Smooth muscle cell (in vitro differentiated cells): ENCODE results near the gene FBXO44. TPM values are rescaled to one million over a fixed set of nuclear protein-coding genes. Genes with fewer than 3 reads are reported as not detected.
"Not testable (repeated sequence)": the region's sequence is repeated elsewhere in the genome, so short reads cannot be mapped to it uniquely, and the experiment has no call there.

Experiments used
- DNase-seq: peaks from one replicate; lab custom pipeline; 2025; ENCODE audit not compliant: unreplicated experiment; lab: John Stamatoyannopoulos, UW
- H2AFZ ChIP-seq: fragments of 200-600 bp; sonication (generic); 2 replicates; pipeline ENCODE4 v1.6.0; 2016; ENCODE audit warnings: antibody characterized with exemption, low read depth, mild to moderate bottlenecking
- H3F3A ChIP-seq: fragments of 200-600 bp; sonication (generic); 2 replicates; pipeline ENCODE4 v1.6.0; 2017; ENCODE audit warnings: antibody characterized with exemption, low read depth
- H3K27ac ChIP-seq: fragments of 200-600 bp; sonication (generic); 2 replicates; pipeline ENCODE4 v1.5.1; 2016; ENCODE audit warnings: low read depth, mild to moderate bottlenecking
- H3K27me3 ChIP-seq: fragments of 200-600 bp; sonication (generic); 2 replicates; pipeline ENCODE4 v1.6.1; 2016; ENCODE audit warnings: low read depth, mild to moderate bottlenecking
- H3K36me3 ChIP-seq: fragments of 200-600 bp; sonication (generic); 2 replicates; pipeline ENCODE4 v1.5.1; 2016; ENCODE audit warnings: low read depth
- H3K4me1 ChIP-seq: fragments of 200-600 bp; sonication (generic); 2 replicates; pipeline ENCODE4 v1.5.1; 2016; ENCODE audit warnings: low read depth
- H3K4me2 ChIP-seq: fragments of 200-600 bp; sonication (generic); 2 replicates; pipeline ENCODE4 v1.6.0; 2016; ENCODE audit warnings: mild to moderate bottlenecking
- H3K4me3 ChIP-seq: fragments of 200-600 bp; sonication (generic); 2 replicates; pipeline ENCODE4 v1.5.1; 2016; ENCODE audit warnings: mild to moderate bottlenecking
- H3K79me2 ChIP-seq: fragments of 200-600 bp; sonication (generic); 2 replicates; pipeline ENCODE4 v1.6.0; 2016; ENCODE audit warnings: low read depth, mild to moderate bottlenecking
- H3K9ac ChIP-seq: fragments of 200-600 bp; sonication (generic); 2 replicates; pipeline ENCODE4 v1.6.0; 2016; ENCODE audit warnings: low read depth
- H3K9me3 ChIP-seq: fragments of 200-600 bp; sonication (generic); replicated peaks from 2 replicates; pipeline ENCODE4 v1.5.1; 2016; ENCODE audit warnings: low read depth
- H4K20me1 ChIP-seq: fragments of 200-600 bp; sonication (generic); 2 replicates; pipeline ENCODE4 v1.6.0; 2016; ENCODE audit warnings: low read depth
- CTCF ChIP-seq: fragments of 200-600 bp; sonication (generic); IDR thresholded peaks from 2 replicates; pipeline ENCODE4 v1.5.1; 2017; ENCODE audit warnings: borderline replicate concordance, mild to moderate bottlenecking, antibody characterized with exemption; ENCODE audit not compliant: insufficient read depth, poor library complexity, severe bottlenecking
- WGBS: methylation state at CpG from one replicate; pipeline ENCODE4 v1.1.7; 2016; ENCODE audit warnings: low lambda C conversion rate; 5-methylcytosine and 5-hydroxymethylcytosine counted together
- polyA plus RNA-seq: library from polyadenylated mRNA; unstranded; fragments of >200 nt; fragmentation: Nextera tagmentation; extraction: Ambion mirVana; gene quantifications from 2 replicates; pipeline ENCODE4 v1.2.1, GENCODE V29; 2016
- total RNA-seq: library from RNA; depleted of rRNA; stranded (reverse); fragments of >200 nt; gene quantifications from 2 replicates; pipeline ENCODE4 v1.2.3, GENCODE V29; 2014

Gene FBXO44
- total and polyA plus RNA-seq, 2 experiments from 2014 or later, result 9.0 to 16.2 TPM

- WGBS, result 80% methylated on average over 5 of the region's 5 CpGs
- H3K4me2 ChIP-seq, result no peak overlapping the region
- H3K36me3 ChIP-seq, result no peaks in the 10 kb centered on the region
- H2AFZ ChIP-seq, result no peak overlapping the region
- H3K9me3 ChIP-seq, result no peaks in the 10 kb centered on the region
- H3F3A ChIP-seq, result no peaks in the 10 kb centered on the region
- H3K27me3 ChIP-seq, result no peaks in the 10 kb centered on the region
- DNase-seq, result no peak
- H3K79me2 ChIP-seq, result no peaks in the 10 kb centered on the region
- H4K20me1 ChIP-seq, result no peaks in the 10 kb centered on the region
- TF ChIP-seq CTCF, result no peak
- no peak overlapping the region for H3K9ac ChIP-seq
- H3K4me3 ChIP-seq, result no peak overlapping the region
- no peak overlapping the region for H3K27ac ChIP-seq
- H3K4me1 ChIP-seq, result no peaks in the 10 kb centered on the region
These were observed 12.8 kb upstream of the FBXO44 start for GRCh38 chr1:11641776-11642305.

GRCh38 chr1:11642418-11643017 lies 12.2 kb upstream of the FBXO44 start:
- H2AFZ ChIP-seq, H3K36me3 ChIP-seq, H3K27me3 ChIP-seq, H3K9ac ChIP-seq, H4K20me1 ChIP-seq, H3K27ac ChIP-seq, H3F3A ChIP-seq, H3K4me2 ChIP-seq, H3K4me3 ChIP-seq, H3K4me1 ChIP-seq, H3K9me3 ChIP-seq, H3K79me2 ChIP-seq: not testable (repeated sequence)
- peak; percentile 97 for TF ChIP-seq CTCF
- peak; percentile 8 for DNase-seq
- 58% methylated on average over 18 of the region's 18 CpGs for WGBS

GRCh38 chr1:11643782-11644181 lies 10.9 kb upstream of the FBXO44 start:
- WGBS, result 84% methylated on average over 5 of the region's 5 CpGs
- Histone ChIP-seq H4K20me1 (no peaks in the 10 kb centered on the region), H3K4me1 (no peaks in the 10 kb centered on the region), H3K27ac (no peak overlapping the region), H3K9ac (no peak overlapping the region), H3K4me3 (no peak overlapping the region), H3K9me3 (no peaks in the 10 kb centered on the region), H3K36me3 (no peaks in the 10 kb centered on the region), H2AFZ (no peak overlapping the region), H3K79me2 (no peaks in the 10 kb centered on the region), H3K27me3 (no peaks in the 10 kb centered on the region), H3F3A (no peaks in the 10 kb centered on the region), H3K4me2 (no peak overlapping the region)
- DNase-seq, result no peak
- TF ChIP-seq CTCF, result no peak

- DNase-seq, result no peak
- Histone ChIP-seq H3K4me1 (no peaks in the 10 kb centered on the region), H3K27me3 (peaks cover 14% of the 10 kb centered on the region), H3F3A (no peaks in the 10 kb centered on the region), H2AFZ (no peak overlapping the region), H3K4me3 (no peak overlapping the region), H3K4me2 (no peak overlapping the region), H3K79me2 (no peaks in the 10 kb centered on the region), H3K36me3 (no peaks in the 10 kb centered on the region), H3K9me3 (no peaks in the 10 kb centered on the region), H4K20me1 (no peaks in the 10 kb centered on the region), H3K27ac (no peak overlapping the region), H3K9ac (no peak overlapping the region)
- TF ChIP-seq CTCF, result no peak
- WGBS, result 93% methylated on average over 5 of the region's 5 CpGs
These were observed 9.4 kb upstream of the FBXO44 start for GRCh38 chr1:11645270-11645669.
